Epithelial cell of esophagus (primary cell): Measurements from ENCODE around the gene SPIRE2.

ENCODE experiments used
- DNase-seq: peaks from one replicate; pipeline ENCODE4 v3.0.0; 2010; ENCODE audit warnings: low read depth
- H3K4me3 ChIP-seq: 2 replicates; pipeline ENCODE4 v1.5.1; 2011; ENCODE audit warnings: mild to moderate bottlenecking, low read length, control low read depth
- TF ChIP-seq, protein P1 (sequence below): IDR thresholded peaks from 2 replicates; pipeline ENCODE4 v1.5.1; 2011; ENCODE audit warnings: low read depth, mild to moderate bottlenecking, low read length, control low read depth, inconsistent platforms; ENCODE audit not compliant: insufficient read depth; ENCODE audit errors: missing control alignments

Gene SPIRE2

DNA sequence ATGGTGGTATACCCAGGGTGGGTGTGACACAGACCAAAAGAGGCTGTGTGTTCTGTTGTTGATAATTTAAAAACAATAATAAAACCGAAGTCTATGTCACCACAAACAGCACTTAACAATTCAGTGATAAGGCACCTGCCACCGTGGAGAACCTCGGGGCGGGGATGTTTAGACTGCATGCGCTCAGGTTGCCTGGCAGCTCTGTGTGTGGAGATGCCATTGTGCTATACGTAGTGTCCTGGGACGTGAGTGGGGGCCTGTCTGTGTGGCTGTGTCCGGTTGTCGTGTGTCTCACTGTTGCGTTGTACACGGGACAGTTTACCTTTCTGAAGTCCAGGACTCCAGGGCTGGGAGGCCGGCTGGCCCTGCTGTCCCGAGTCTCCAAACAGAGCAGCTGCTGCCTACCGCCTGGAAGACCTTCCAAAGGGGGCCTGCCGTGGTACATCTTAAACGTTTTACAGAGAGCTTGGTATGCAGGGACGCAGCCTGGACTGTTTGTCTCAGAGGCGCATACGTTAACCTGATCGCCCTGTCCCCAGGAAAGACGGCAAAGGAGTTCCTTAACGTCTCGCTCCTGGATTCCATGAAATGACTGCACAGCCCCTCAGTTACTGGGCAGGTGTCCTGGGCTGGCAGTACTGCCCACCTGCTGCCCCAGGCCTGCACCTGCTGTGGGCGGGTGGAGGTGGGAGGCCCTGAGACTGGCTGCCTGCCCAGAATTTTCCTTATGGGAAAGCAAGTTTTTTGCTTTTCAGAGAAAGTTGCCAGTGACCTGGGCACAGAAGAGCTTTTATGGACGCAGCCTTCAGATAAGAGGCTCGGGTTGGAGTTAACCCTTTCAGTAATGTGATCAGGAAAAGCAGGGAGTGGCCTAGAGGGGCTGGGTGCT is 19.0 kb downstream of the SPIRE2 start:
- H3K4me3 ChIP-seq: no peak overlapping the region
- TF ChIP-seq, protein P1, sequence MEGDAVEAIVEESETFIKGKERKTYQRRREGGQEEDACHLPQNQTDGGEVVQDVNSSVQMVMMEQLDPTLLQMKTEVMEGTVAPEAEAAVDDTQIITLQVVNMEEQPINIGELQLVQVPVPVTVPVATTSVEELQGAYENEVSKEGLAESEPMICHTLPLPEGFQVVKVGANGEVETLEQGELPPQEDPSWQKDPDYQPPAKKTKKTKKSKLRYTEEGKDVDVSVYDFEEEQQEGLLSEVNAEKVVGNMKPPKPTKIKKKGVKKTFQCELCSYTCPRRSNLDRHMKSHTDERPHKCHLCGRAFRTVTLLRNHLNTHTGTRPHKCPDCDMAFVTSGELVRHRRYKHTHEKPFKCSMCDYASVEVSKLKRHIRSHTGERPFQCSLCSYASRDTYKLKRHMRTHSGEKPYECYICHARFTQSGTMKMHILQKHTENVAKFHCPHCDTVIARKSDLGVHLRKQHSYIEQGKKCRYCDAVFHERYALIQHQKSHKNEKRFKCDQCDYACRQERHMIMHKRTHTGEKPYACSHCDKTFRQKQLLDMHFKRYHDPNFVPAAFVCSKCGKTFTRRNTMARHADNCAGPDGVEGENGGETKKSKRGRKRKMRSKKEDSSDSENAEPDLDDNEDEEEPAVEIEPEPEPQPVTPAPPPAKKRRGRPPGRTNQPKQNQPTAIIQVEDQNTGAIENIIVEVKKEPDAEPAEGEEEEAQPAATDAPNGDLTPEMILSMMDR: no peak
- DNase-seq: no peak

DNA sequence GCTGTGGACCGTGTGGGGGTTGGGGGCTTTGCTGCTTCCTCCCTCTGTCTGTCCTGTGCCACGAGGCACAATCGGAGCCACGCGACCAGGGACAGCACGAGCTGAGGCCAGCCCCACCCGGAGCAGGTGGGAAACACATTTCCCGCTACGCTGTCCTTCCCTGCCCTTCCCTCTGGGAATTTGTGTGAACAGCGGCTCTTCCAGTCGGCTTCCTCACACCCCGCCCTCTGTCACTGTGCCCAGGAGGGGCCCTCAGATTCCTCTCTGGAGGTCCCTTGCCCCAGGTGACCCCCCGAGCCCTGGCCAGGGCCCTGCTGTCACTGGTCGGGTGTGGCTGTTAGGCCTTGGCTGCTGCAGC is 19.6 kb downstream of the SPIRE2 start:
- TF ChIP-seq, protein P1: no peak
- DNase-seq: no peak
- no peak overlapping the region for H3K4me3 ChIP-seq

DNA sequence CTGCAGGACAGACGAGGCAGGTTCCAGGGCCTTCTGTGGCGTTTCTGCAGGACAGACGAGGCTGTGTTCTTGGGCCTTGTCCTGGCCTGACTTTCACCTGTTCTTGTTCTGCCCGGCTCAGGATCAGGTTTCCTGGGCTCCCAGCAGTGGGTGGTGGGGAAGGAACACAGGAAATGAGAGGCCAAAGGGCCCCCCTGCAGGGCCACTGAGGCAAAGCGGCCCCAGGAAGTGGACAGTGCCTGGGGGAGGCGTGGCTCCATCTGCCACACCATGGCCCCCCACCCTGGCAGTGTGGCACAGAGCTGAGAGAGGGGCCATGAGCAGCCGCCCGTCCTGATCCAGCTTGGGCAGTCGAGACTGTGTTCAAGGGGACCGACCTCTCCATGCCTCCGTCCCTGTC is 20.7 kb downstream of the SPIRE2 start:
- DNase-seq: no peak
- TF ChIP-seq, protein P1: no peak
- H3K4me3 ChIP-seq: no peak overlapping the region

DNA sequence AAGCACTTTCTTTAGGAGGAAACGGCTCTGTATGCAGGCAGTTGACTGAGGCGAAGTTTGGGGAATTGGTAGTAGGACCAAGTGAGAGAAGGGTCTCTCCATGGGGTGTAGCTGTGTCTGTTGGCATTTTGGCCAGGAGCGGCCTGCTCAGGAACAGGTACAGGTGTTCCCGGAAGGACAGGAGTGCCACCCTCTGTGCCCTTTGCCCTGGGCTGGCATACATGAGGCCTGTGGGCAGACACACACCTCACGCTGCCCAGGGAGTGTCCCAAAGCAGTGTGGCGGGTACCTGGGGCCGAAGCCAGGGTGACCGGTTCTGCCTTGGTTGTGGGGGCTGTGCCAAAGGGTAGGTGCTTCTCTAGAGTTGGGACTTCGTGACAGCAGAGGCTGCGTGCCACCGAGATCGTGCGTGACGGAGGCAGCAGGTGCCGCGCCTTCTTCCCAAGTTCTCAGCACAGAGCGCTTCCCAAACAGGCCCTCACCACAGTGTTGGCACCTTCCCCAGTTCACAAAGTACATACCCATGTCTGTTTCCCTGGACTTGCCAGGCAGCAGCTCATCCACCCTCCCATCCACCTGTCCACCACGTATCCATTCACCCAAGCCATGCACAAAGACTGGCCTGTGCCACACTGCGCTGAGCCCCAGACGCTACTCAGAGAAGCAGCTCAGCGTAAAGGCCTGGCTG is 25.2 kb downstream of the SPIRE2 start:
- TF ChIP-seq, protein P1: no peak
- no peak overlapping the region for H3K4me3 ChIP-seq
- DNase-seq: no peak

DNA sequence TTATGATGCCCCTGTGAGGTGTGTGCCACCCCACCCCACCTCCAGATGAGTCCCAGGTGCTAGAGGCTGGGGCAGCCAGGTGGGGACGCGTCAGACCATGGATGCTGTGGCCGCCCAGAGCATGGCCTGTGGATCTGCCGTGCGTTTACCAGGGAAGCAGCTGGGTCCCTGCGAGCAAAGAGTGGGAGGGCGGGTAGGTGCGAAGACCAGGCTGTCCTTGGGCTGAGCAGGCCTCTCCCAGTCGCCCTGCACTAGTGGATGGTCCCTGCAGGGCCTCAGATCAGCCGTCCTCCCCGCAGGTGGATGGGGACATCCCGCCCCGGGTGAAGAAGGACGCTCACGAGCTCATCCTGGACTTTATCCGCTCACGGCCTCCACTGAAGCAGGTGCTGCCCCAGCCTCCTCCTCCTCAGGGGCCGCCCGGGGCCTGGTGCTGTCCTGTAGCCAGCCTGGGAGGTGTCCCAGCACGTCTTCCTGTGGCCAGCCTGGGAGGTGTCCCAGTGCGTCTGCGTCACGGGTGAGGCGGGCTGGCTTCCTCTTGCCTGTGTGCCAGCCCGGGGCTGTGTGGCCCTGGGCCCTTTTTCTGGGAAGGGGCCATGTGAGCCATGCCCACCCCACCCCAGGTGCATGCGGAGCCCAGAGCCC is 27.1 kb downstream of the SPIRE2 start:
- TF ChIP-seq, protein P1: no peak
- DNase-seq: no peak
- no peak overlapping the region for H3K4me3 ChIP-seq

DNA sequence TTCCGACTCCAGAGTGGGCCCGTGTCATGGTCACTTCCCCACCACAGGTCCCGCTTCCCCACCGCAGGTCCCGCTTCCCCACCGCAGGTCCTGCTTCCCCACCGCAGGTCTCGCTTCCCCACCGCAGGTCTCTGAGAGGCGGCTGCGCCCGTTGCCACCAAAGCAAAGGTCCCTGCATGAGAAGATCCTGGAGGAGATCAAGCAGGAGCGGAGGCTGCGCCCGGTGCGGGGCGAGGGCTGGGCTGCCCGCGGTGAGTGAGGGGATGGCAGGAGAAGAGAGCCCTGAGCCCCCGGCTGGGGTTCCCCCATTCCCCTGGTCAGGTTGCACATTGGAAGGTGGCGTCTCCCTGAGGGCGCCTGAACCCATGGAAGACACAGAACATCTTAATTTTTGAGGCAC is 27.7 kb downstream of the SPIRE2 start:
- no peak overlapping the region for H3K4me3 ChIP-seq
- DNase-seq: no peak
- TF ChIP-seq, protein P1: no peak
